ENCODE results near the gene CCDC171. TPM values are rescaled to one million over a fixed set of nuclear protein-coding genes. Genes with fewer than 3 reads are reported as not detected.
"Not testable (repeated sequence)": the region's sequence is repeated elsewhere in the genome, so short reads cannot be mapped to it uniquely, and the experiment has no call there.

CCDC171 gene
- total RNA-seq, 1 experiment from 2014 or later: 2.6 TPM

DNA sequence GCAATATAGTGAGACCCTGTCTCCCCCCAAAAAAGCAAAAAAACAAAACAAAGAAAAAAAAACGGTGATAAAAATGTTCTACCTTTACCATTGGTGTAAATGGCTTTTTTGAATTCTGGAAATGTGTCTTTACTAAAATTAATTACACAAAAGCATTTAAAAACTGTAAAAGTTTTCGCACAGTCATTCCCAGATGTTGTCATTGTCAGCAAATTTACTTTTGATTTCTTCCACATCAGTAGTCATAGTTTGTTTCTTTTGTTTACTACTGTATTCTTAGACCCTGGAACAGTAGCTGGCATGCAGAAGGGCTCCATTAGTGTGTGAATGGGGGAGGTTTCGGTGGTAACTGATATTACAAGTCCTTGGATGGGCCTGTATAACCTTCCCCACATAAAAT lies 39.5 kb downstream of the CCDC171 start:
- Histone ChIP-seq H3K79me2 (ENCODE audit: insufficient read depth, low read length) (no peaks in the 10 kb centered on the region), H3K27me3 (ENCODE audit: insufficient read depth, low read length) (no peaks in the 10 kb centered on the region), H3K9me3 (ENCODE audit: control insufficient read depth in 1 of 2, insufficient read depth in 1 of 2, low read depth in 1 of 2, low read length in 2 of 2) (no peaks in the 10 kb centered on the region), H3K36me3 (ENCODE audit: control insufficient read depth in 1 of 2, insufficient read depth in 2 of 2, low read length in 2 of 2) (no peaks in the 10 kb centered on the region), H4K20me1 (ENCODE audit: insufficient read depth) (no peaks in the 10 kb centered on the region), H3K9me2 (ENCODE audit: insufficient read depth) (no peaks in the 10 kb centered on the region), H3K4me1 (ENCODE audit: control insufficient read depth in 1 of 2, insufficient read depth in 2 of 2, low read length in 2 of 2) (no peaks in the 10 kb centered on the region), H3K4me3 (replicated peaks in 1 of 2; ENCODE audit: low read depth in 1 of 2, low read length in 2 of 2) (no peak overlapping the region), H2AFZ (ENCODE audit: low read depth, low read length, poor library complexity, severe bottlenecking) (no peak overlapping the region), H3K9ac (ENCODE audit: low read length) (no peak overlapping the region), H3K27ac (ENCODE audit: low read depth, low read length) (no peak overlapping the region), H3K4me2 (ENCODE audit: low read length) (no peak overlapping the region)
- RAD21 ChIA-PET (ENCODE audit: low non-redundant PET in 1 of 2, low total read pairs in 2 of 2, uncharacterized antibody in 2 of 2, unreplicated experiment in 2 of 2): no interaction called here
- no TSS peak for BruUV-seq (replicated peaks)
- DNase-seq (ENCODE audit: low read depth, low spot score): no peak
- no peak for ATAC-seq
- TF ChIP-seq CBX3 (IDR thresholded peaks at IDR 0.05; ENCODE audit: low read depth) (no peak), YY1 (IDR thresholded peaks at IDR 0.05; ENCODE audit: extremely low read depth, insufficient replicate concordance, low read depth, low read length) (no peak), EZH2 (IDR thresholded peaks at IDR 0.05) (no peak), EZH2phosphoT487 (IDR thresholded peaks at IDR 0.05; ENCODE audit: borderline replicate concordance) (no peak), ZFX (IDR thresholded peaks at IDR 0.05) (no peak)
- TF ChIP-seq, protein P1, sequence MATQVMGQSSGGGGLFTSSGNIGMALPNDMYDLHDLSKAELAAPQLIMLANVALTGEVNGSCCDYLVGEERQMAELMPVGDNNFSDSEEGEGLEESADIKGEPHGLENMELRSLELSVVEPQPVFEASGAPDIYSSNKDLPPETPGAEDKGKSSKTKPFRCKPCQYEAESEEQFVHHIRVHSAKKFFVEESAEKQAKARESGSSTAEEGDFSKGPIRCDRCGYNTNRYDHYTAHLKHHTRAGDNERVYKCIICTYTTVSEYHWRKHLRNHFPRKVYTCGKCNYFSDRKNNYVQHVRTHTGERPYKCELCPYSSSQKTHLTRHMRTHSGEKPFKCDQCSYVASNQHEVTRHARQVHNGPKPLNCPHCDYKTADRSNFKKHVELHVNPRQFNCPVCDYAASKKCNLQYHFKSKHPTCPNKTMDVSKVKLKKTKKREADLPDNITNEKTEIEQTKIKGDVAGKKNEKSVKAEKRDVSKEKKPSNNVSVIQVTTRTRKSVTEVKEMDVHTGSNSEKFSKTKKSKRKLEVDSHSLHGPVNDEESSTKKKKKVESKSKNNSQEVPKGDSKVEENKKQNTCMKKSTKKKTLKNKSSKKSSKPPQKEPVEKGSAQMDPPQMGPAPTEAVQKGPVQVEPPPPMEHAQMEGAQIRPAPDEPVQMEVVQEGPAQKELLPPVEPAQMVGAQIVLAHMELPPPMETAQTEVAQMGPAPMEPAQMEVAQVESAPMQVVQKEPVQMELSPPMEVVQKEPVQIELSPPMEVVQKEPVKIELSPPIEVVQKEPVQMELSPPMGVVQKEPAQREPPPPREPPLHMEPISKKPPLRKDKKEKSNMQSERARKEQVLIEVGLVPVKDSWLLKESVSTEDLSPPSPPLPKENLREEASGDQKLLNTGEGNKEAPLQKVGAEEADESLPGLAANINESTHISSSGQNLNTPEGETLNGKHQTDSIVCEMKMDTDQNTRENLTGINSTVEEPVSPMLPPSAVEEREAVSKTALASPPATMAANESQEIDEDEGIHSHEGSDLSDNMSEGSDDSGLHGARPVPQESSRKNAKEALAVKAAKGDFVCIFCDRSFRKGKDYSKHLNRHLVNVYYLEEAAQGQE (IDR thresholded peaks at IDR 0.05; ENCODE audit: low read depth): no peak
- intact Hi-C loops (cut with micrococcal nuclease): no loop called here
- CTCF ChIA-PET: interaction anchor here (1.0 kb wide), 1 partner anchor 14 kb away, joined by 3 read pairs; no protein-coding TSS in a partner anchor
- POLR2A ChIA-PET: no interaction called here

DNA sequence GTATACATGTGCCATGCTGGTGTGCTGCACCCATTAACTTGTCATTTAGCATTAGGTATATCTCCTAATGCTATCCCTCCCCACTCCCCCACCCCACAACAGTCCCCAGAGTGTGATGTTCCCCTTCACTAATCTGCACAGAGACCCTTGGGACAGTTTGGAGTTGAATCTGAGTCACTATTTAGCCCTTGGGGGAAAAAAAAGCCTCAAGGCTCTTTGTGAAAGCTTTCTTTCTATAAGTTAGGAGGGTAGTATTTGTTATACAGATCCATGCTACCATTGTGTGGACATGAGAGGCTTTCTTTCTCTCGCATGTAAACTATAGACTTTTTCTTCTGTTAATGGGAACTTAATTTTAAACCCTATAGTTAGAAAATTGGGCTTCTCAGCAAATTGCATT lies 40.1 kb downstream of the CCDC171 start:
- CTCF ChIA-PET: interaction anchor here (1.0 kb wide), 1 partner anchor 14 kb away, joined by 3 read pairs; no protein-coding TSS in a partner anchor
- ATAC-seq: not testable (repeated sequence)

DNA sequence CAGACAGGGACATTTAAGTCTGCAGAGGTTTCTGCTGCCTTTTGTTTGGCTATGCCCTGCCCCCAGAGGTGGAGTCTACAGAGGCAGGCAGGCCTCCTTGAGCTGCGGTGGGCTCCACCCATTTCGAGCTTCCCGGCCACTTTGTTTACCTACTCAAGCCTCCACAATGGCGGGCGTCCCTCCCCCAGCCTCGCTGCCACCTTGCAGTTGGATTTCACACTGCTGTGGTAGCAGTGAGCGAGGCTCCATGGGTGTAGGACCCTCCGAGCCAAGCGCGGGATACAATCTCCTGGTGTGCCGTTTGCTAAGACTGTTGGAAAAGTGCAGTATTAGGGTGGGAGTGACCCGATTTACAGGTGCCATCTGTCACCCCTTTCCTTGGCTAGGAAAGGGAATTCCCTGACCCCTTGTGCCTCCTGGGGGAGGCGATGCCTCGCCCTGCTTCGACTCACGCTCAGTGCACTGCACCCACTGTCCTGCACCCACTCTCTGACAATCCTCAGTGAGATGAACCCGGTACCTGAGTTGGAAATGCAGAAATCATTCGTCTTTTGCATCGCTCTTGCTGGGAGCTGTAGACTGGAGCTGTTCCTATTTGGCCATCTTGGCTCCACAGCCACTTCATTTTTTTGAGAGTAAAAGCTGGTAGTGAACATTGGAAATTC lies 48.0 kb downstream of the CCDC171 start:
- H3K9me3 ChIP-seq (ENCODE audit: control insufficient read depth in 1 of 2, insufficient read depth in 1 of 2, low read depth in 1 of 2, low read length in 2 of 2); CTCF ChIA-PET; H3K27ac ChIP-seq (ENCODE audit: low read depth, low read length); BruUV-seq (replicated peaks); RAD21 ChIA-PET (ENCODE audit: low non-redundant PET in 1 of 2, low total read pairs in 2 of 2, uncharacterized antibody in 2 of 2, unreplicated experiment in 2 of 2); H3K27me3 ChIP-seq (ENCODE audit: insufficient read depth, low read length); H3K4me1 ChIP-seq (ENCODE audit: control insufficient read depth in 1 of 2, insufficient read depth in 2 of 2, low read length in 2 of 2); H3K9ac ChIP-seq (ENCODE audit: low read length); H4K20me1 ChIP-seq (ENCODE audit: insufficient read depth); H3K36me3 ChIP-seq (ENCODE audit: control insufficient read depth in 1 of 2, insufficient read depth in 2 of 2, low read length in 2 of 2); H3K9me2 ChIP-seq (ENCODE audit: insufficient read depth); ATAC-seq; H3K4me3 ChIP-seq (replicated peaks in 1 of 2; ENCODE audit: low read depth in 1 of 2, low read length in 2 of 2); POLR2A ChIA-PET; H3K79me2 ChIP-seq (ENCODE audit: insufficient read depth, low read length); H3K4me2 ChIP-seq (ENCODE audit: low read length); H2AFZ ChIP-seq (ENCODE audit: low read depth, low read length, poor library complexity, severe bottlenecking); DNase-seq (ENCODE audit: low read depth, low spot score): not testable (repeated sequence)
- intact Hi-C loops (cut with micrococcal nuclease): loop anchor here (10.0 kb wide), 1 partner anchor 756 kb away; no protein-coding TSS in a partner anchor

More for the DNA sequence above, 40.1 kb downstream of the CCDC171 start:
- H3K36me3 ChIP-seq (ENCODE audit: control insufficient read depth in 1 of 2, insufficient read depth in 2 of 2, low read length in 2 of 2); H3K27me3 ChIP-seq (ENCODE audit: insufficient read depth, low read length); H3K4me2 ChIP-seq (ENCODE audit: low read length); H3K4me1 ChIP-seq (ENCODE audit: control insufficient read depth in 1 of 2, insufficient read depth in 2 of 2, low read length in 2 of 2); RAD21 ChIA-PET (ENCODE audit: low non-redundant PET in 1 of 2, low total read pairs in 2 of 2, uncharacterized antibody in 2 of 2, unreplicated experiment in 2 of 2); BruUV-seq (replicated peaks); H2AFZ ChIP-seq (ENCODE audit: low read depth, low read length, poor library complexity, severe bottlenecking); H3K79me2 ChIP-seq (ENCODE audit: insufficient read depth, low read length); H4K20me1 ChIP-seq (ENCODE audit: insufficient read depth); H3K27ac ChIP-seq (ENCODE audit: low read depth, low read length); H3K9ac ChIP-seq (ENCODE audit: low read length); H3K4me3 ChIP-seq (replicated peaks in 1 of 2; ENCODE audit: low read depth in 1 of 2, low read length in 2 of 2); DNase-seq (ENCODE audit: low read depth, low spot score); H3K9me3 ChIP-seq (ENCODE audit: control insufficient read depth in 1 of 2, insufficient read depth in 1 of 2, low read depth in 1 of 2, low read length in 2 of 2); POLR2A ChIA-PET; intact Hi-C loops (cut with micrococcal nuclease); H3K9me2 ChIP-seq (ENCODE audit: insufficient read depth): not testable (repeated sequence)
